Middle frontal gyrus (tissue), 1 donor: ENCODE results near the gene FAM50B.
A peak's percentile ranks its signal among the peaks of the same experiment; 100 is the strongest.

ENCODE experiments used
- DNase-seq: peaks from one replicate; pipeline ENCODE4 v3.0.0-alpha.2; 2015; ENCODE audit warnings: low spot score; ENCODE audit errors: extremely low spot score

Gene FAM50B, protein sequence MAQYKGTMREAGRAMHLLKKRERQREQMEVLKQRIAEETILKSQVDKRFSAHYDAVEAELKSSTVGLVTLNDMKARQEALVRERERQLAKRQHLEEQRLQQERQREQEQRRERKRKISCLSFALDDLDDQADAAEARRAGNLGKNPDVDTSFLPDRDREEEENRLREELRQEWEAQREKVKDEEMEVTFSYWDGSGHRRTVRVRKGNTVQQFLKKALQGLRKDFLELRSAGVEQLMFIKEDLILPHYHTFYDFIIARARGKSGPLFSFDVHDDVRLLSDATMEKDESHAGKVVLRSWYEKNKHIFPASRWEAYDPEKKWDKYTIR

DNA sequence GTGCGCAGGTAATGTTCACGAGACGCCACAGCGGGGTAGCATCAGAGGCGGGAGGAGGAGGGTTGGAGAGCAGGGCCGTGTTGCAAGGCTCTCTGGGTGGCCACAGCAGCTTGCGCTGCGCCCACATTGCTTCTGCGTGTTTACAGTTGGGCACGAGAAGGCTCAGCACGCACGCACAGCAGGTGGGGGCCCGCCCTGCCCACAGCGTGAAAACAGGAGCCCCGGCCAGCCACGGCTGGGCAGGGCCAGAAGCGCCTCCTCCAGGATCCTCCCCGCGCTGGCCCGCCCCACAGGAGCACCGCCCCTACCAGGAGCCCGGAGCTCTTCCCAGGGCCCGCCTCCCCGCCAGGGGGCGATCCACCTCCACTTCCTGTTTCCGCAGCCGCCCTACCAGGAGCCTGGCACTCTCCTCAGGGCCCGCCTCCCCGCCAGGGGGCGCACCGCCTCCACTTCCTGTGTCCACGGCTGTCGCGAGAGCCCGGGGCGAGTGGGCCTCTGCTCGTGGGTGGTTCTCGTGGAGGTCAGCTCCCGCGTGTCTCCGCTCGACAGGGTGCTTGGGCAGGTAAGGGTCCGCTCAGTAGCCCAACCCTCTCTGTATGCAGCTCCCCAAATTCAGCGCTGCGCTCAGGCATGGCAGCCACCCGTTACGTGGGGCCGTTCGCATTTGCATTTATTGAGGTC is at the start of gene FAM50B:
FAM50B (plus strand) TSS at position 449 of the 681 bp plus-strand sequence. CDS start 439 bp downstream, outside the sequence.
- peak; percentile 78 for DNase-seq

DNA sequence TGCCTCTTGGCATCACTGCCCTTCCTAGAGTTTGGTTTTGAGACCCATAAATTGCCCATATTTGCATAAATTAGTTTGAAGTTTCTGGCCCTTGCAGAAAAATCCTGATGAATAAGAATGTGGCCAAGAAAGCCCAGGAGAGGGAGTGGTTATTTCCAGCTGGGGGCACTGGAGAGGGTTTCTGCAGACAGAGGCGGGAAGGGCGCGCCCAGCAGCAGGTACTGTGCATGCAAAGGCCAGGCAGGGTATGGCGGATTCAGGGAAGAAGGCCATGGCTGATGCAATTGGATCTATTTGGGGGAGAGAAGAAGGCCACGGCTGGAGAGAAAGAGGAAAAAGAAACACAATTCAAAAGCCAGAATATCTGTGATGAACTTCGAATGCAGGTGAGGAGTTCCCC is 49.5 kb upstream of the FAM50B start:
- no peak for DNase-seq

DNA sequence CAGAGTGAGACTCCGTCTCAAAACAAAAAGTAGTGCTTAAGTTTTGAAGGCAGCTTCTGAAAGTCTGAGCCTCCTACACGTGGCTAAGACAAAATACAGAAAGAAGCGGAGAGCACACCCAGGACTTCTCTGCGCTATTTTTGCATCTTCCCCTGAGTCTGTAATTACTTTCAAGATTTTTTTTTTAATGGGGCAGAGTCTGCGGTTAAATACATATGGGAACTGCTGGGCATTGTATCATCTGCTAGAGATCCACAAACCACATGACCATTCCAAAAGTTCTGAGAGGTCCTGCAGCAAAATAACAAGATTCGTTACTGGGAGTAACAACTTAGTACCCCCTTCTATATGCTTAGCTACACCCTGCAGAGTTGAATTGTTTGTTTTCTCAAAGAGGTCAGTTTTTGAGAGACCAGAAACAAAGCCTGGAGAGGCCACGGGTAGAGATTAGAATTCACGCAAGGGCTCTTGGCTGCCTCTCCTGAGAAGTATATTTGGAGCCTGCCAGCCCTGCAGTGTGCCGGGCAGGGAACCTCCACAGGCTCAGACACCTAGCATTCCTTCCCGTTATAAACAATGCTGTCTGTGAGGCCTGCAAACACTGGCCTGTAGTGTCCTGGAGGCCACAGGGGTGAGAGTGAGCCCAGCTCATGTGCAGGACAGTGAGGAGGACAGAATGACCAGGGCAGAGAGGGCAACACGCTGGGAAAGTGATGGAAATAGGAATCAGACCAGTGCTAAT is 48.2 kb upstream of the FAM50B start:
- DNase-seq, result no peak

DNA sequence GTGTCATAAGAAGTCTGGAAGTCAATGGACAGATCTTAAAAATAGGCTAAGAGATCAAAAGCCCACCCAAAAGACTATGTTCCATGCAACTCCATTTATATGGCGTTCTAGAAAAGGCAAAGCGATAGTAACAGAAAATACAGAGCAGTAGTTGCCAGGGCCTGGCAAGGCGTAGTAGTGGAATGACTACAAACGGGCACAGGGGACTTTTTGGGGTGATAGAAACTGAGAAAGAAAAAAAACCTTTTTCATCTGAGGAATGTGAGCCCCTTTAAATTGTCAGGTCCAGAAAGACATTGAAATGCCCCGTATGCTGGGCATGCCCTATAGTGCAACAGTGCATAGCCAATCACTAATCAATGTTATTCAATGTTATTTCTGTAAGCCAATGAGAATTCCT is 47.2 kb upstream of the FAM50B start:
- no peak for DNase-seq

DNA sequence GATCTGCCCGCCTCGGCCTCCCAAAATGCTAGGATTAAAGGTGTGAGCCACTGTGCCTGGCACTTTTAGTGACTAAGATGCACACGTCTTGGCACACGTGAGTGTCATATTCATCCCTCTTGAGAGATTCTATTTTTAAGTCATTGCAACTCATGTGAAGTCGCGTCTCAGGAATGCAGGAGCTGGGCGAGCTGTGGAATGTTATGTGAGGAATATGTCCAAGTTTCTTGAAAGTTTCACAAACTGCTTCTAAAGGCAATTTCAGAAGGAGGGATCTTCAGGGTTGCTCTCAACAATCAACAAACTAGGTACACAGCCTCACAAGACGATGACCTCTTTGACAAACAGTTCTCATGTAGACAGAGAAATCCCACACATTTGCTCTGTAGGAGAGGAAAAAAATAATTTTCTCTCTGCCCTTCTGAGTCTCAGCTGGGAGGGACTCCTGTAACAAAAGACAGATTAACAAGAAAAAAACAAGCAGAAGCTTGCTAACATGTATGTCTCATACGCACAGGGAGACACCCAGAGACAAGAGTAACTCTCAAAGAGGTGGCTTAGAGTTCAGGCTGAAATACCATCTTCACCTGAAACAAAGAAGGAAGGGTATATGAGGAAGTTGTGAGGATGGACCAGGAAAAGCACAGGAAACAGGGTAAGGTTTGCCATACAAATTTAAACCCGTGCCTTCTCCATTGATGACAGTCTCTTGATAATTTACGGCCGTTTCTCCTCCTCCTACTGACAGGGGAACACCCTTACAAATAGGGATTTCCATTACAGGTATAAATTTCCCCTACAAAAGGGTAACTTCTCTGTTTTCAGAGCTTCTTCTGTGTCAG is 45.3 kb upstream of the FAM50B start:
- DNase-seq, result no peak

DNA sequence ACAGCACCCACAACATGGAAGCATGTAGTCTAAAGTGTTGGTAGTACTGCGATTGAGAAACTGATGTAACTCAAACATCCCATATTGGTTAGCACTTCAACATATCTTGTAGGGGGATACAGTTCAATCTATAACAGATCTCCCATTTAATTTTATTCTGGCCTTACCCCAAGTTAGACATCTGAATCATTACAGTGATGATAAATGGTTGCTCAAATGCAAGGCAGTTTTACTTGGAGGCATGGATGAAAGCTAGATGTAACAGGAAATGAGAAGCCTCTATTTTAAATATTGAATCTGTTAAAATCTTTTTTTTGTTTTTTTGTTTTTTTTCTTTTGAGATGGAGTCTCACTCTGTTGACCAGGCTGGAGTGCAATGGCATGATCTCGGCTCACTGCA is 44.2 kb upstream of the FAM50B start:
- DNase-seq, result no peak

DNA sequence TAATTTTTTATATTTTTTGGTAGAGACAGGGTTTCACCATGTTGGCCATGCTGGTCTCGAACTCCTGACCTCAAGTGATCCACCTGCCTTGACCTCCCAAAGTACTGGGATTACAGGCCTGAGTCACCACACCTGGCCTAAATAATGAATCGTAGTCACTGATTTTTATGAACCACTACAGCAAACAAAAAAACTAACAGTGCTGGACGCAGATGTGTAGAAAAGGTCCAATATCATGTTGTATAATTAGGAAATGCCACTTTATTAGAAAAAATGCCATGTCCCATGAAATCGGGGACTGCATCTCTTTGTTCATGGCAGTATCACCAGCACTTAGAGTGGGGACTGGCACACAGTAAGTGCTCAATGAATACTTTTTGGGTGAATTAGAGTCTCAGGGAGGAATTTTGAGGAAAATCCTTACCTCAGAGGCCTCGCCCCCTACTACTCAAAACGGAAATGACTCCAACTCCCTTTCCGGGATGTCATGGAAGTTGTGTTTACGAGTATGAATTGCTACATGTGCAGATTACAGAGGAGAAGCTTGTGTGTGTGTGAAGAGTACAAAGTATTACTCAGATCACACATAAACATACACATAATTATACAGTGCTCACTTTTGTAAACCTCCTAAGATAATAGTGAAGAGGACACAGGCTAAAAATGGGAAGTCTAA is 43.6 kb upstream of the FAM50B start:
- no peak for DNase-seq

DNA sequence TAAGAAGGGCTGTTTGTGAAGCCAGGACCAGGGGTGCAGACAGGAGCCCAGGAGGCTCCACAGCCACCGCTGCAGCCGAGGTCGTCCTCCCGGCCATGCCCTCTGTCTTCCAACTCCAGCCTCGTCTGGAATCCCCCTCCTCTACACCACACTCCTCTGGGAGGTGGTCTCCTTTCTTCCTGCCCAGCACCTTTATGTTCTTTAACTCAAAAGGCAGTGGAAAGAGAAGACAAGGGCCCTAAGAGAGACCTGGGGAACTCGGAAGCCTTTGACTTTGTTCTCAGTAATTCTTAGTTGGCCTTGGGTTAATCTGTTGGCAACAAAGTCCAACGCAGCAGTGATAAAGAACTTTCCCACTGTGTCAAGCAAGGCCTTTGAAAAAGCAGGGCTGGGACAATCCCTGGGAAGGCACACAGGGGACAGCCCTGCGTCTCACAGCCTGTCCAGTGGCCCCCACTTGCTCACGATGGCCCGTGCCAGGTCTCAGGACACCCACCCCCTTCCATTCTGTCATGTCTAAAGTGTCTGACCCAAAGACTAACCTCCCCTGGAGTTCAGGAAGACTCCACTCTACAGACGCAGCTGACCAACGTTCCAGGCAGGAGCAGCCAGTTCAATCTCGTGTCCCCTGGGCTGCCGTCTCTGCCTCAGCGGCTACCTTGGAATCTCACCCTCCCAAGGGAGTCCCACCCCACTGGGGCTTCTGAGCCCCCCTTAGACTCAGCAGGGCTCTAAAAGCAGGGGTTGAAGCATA is 42.8 kb upstream of the FAM50B start:
- DNase-seq, result no peak

DNA sequence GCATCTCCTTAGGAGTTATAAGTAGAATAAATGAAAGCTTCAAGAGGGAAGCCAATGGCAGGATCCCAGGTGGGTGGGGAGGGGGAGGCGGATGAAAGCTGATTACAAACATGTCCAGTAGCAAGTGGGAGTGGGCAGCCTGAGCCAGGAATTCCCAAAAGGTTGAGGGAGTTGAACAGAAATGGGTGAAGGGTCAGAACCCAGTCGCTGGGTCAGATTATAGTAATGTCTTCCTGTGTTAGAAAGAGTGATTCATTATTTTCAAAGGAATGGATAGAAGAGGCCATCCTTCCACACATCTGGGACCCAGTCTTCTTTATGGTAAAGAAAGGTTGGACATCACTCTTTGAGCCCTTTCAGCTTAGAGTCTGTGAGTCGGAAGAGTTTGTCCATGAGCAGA is 41.0 kb upstream of the FAM50B start:
- no peak for DNase-seq

DNA sequence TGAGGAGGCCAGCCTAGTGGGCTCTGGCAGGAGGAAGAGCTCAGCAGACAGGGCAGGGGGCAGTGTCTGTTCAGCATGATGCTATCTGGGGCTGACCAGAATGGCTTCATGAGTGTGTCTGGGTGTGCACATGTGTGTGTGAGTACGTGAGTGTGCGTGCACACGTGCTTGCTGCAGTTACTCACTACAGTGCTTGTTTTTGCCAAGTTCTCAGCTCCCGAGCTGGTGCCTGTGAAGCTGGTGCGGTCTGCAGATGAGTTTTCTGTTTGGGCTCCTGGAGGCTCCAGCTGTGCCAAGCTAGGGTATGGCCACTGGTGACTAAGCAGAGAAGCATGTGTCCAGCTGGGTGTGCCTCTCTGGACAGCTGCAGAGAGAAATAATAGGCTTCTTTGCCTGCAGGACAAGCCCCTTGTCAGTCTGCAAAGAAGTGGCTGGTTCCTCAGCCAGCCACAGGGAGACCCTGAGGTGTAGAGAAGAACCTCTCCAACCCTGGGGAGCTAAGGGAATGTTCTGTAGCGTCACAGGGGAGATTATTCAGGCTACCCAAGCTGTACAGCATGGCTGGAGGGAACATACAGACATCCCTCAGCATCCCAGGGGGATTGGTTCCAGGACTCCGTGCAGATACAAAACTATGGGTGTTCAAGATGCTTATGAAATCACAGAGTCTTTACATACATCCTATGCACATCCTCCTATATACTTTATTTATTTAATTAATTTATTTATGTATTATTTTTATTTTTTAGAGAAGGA is 40.2 kb upstream of the FAM50B start:
- no peak for DNase-seq

DNA sequence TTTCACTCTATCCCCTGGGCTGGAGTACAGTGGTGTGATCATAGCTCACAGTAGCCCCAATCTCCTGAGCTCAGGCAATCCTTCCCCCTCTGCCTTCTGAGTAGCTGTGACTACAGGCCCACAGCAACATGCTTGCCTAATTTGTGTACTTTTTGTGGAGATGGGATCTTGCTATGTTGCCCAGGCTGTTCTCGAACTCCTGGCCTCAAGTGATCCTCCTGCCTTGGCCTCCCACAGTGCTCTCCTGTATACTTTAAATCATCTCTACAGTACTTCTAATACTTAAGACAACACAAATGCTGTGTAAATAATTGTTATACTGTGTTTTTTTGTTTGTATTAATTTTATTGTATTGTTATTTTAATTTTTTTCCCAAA is 39.7 kb upstream of the FAM50B start:
- no peak for DNase-seq

DNA sequence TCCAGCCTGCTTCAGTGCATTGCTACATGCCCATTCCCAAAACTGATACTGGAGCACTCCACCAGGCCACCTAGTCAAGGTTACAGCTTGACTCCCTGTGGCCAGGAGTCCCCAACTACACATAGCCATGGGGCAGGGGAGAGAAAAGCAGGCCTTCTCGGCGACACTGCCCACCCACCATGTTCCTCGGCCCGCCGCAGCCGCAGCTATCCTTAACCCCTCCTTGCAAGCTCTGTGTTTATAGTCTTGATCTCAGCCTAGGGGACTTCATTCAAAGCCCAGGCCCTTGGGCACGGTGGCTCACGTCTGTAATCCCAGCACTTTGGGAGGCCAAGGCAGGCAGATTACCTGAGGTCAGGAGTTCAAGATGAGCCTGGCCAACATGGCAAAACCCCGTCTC is 39.2 kb upstream of the FAM50B start:
- DNase-seq, result no peak

DNA sequence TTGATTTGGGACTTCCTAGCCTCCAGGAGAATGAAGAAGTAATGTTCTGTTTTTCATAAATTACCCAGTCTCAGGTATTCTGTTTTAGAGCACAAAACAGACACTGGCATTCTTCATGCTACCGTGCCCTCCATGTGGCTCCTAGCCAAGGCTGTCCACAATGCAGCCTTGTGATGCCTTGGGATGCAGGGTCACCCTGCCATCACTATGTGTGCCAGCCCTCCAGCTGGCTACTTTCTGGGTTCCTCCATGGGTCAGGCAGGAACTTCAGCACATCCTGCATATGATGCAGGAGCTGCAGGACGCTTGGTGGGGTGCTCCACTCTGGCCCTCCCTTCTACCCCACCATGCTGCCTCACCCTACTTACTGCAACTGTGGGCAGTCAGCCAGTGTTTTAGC is 38.0 kb upstream of the FAM50B start:
- DNase-seq, result no peak

DNA sequence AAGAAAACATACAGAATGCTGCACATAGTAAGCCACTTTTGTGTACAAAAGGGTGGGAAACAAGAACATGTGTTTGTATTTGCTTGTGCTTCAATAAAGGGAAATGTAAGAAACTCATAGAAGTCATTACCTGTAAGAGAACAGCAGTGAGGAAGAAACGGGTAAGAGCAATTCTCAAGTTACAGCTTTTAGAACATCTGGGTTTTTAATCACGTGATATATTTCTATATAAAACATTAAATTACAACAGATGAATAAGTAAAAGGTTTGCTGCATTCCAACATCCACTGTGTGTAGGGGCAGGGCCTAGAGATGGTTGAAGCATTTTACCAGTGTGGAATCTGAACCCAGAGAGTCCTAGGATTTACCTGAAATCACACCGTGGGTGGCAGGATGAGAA is 36.6 kb upstream of the FAM50B start:
- DNase-seq, result no peak

DNA sequence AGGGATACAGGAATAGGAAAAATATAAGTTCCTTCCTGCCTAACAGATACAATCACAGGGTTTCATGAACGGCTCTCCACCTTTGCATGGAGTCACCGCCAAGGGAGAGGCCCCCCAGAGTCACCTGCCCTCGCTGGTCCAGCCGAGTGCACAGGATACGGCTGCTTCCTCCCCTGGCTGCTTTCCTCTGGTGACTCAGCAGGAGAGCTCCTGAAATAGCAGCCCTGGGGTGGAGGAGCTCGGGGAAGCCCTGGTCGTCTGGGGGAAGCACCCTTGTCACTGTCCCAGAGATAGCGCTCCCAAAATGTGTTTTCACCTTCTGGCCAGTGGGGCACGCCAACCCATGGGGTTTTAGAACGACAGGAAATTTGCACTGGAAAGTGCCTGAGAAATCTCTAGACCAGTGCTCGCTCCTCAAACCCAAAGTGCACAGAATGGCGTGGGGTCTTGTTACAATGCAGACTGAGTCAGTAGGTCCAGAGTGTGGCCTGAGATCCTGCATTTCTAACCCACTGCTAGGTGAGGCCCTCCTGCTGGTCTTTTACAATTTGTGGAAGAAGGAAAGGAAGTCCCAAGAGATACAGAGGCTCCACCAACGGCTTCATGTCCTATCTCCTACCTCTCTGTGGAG is 35.9 kb upstream of the FAM50B start:
- DNase-seq, result no peak

DNA sequence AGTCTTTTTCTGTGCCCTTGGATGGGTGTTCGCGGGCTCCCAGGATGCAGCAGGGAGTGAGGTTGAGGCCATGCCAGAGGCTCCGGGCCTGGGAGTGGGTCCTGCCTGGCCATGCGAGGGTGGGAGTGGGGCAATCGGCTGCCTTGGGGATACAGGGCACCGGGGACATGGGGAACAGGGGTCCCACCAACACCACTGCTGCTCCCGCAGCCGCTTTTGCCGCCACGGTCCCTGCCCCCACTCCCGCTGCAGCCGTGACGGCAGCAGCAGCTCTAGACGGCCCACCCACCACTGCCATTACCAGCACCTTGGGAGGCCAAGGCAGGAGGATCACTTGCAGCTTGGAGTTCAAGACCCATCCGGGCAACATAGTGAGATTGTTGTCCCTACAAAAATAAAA is 35.3 kb upstream of the FAM50B start:
- DNase-seq, result no peak

DNA sequence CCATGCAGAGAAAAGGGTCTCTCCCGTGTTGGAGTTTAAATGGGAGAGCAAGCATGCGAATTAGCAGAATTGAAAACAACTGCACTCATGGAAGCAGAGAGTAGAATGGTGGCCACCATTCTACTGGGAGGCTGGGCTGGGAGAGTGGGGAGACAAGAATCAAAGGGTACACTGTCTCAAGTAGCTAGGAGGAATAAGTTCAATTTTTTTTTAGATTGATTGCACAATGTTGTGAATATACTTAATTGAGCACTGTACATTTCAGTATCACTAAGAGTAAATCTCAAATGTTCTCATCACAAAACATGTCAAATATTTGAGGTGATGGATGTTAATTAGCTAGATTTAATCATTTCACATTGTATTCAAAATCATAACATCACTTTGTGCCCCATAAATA is 34.6 kb upstream of the FAM50B start:
- DNase-seq, result no peak

DNA sequence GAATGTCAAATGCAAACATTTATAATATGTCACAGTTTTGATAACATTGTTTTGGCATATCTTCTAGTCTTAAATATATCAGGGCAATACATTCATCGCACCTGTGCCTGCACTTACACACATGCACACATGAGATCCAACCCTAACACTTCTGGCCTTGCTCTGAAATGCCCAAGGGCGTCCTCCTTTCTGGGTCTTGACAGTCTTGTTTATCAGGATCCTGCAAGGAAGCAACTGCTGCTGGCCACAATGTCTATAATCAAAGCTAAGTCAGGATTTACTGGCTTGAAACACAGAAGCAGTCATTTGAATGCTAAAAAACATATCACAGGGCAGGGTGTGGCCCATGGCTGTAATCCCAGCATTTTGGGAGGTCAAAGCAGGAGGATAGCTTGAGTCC is 32.9 kb upstream of the FAM50B start:
- DNase-seq, result no peak
